Right lung (tissue), 5 donors: ENCODE results near the gene UHRF2. TPM values are rescaled to one million over a fixed set of nuclear protein-coding genes. Genes with fewer than 3 reads are reported as not detected.
"Not testable (repeated sequence)": the region's sequence is repeated elsewhere in the genome, so short reads cannot be mapped to it uniquely, and the experiment has no call there.

Experiments used
- DNase-seq, 2 donors: peaks; one replicate each; pipeline ENCODE4 v3.0.0-alpha.2; 2013
- polyA plus RNA-seq, 5 donors: library from polyadenylated mRNA; unstranded; fragments of 120-200 nt; gene quantifications; one replicate each; pipeline versions ENCODE4 v1.2.1 to v1.2.3, GENCODE V29; 2013; ENCODE audit warnings: inconsistent platforms in 1 of 5, low replicate concordance in 1 of 5; ENCODE audit not compliant: insufficient read length in 5 of 5, insufficient read depth in 1 of 5

The UHRF2 gene
- polyA plus RNA-seq, 5 donors: 47.8 to 86.0 (median 70.3) TPM

DNA sequence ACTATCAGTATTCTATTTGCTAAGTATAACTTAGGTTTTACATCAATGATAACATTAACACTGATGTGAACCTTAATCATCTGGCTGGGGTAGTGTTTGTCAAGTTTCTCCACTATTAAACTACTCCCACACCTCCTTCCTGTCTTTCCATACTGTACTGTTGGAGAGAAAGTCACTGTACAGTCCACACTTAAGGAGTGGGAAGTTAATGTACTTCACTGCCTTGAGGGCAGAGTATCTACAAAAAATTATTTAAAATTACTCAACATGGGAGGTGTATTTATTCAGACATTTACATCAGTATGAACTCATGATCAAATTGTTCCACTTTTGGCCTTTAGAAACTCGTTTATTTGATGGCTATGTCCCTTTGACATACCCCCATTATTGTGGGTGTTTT is 11.9 kb downstream of the UHRF2 start:
- no peak for DNase-seq

DNA sequence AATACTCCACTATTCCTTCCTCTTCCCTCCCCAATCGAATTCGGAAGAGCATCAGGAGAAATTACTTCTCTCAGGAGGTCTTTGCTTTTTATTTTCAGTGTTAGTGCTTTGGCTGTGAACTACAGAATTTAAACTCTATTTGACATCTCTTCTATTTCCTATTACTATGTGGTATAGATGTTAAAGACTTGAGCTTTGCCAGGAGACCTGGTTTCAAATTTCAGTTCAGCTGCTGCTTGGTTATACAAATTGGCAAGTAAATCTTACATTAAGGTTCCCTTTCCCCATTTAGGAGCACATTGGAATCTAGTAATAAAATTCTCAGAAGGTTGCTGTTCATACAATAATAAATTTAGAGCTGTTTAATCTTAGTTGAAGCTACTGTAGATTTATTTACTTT is 13.1 kb downstream of the UHRF2 start:
- no peak for DNase-seq

DNA sequence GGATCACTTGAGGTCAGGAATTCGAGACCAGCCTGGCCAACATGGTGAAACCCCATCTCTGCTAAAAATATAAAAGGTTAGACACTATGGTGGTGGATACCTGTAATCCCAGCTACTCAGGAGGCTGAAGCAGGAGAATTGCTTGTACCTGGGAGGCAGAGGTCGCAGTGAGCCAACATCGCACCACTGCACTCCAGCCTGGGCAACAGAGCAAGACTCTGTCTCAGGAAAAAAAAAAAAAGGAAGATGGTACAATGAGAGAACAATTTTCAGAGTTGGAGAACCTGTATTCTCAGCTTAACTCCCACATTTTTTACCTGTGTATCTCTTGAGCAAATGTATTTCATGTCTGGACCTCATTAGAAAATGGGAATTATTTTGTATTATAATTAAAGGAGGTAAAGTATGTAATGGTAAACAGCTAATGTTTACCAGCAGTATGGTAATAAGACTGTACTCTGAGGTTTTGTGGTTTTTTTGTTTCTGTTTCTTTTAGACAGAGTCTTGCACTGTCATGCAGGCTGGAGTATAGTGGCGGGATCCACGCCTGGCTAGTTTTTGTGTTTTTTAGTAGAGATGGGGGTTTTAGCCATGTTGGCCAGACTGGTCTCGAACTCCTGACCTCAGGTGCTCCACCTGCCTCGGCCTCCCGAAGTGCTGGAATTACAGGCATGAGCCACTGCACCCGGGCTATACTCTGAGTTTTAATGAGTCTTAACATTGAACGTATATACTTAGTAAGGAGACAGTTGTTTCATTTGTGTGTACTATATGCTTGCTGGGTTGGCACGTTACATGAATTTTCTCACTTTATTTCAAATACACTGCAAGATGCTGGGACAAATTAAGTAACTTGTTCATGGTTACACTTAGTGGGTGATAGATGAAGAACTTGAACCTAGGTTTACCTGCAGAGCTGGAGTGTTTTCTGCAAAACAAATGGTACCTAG is 16.2 kb downstream of the UHRF2 start:
- no peak for DNase-seq

DNA sequence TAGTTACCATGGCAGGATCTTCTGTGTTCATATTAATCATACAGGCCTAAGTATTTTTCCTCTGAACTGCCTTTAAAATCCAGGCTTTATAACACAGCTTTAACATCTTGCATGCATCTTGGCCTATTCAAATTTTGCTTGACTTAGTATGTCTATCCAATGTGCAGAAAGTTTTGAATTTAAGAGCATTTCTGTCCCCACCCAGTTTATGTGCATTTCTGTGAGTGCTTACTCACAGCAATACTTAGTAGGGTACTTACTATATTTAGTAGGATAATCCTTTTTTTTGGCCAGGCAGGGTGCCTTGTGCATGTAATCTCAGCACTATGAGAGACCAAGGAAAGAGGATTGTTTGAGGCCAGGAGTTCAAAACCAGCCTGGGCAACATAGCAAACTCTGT is 18.0 kb downstream of the UHRF2 start:
- no peak for DNase-seq

DNA sequence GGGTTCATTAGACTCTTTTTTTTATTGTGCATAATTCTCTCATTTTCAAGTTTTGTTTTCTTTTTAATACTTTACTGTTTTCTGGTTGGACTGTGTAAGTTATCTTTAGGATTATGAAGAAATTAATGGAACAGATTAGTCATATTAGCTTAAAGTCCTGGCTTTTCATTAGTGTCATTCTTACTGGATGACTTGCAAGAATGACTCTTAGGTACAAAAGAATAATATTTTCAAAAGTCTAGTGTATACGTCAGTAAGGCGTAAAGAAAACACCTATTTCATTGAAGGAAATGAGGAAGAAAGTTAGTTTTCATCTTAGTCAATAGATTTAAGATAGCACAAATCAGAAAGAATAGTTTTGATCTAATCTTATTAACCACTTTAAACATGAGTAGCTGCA is 20.4 kb downstream of the UHRF2 start:
- DNase-seq: no peak

DNA sequence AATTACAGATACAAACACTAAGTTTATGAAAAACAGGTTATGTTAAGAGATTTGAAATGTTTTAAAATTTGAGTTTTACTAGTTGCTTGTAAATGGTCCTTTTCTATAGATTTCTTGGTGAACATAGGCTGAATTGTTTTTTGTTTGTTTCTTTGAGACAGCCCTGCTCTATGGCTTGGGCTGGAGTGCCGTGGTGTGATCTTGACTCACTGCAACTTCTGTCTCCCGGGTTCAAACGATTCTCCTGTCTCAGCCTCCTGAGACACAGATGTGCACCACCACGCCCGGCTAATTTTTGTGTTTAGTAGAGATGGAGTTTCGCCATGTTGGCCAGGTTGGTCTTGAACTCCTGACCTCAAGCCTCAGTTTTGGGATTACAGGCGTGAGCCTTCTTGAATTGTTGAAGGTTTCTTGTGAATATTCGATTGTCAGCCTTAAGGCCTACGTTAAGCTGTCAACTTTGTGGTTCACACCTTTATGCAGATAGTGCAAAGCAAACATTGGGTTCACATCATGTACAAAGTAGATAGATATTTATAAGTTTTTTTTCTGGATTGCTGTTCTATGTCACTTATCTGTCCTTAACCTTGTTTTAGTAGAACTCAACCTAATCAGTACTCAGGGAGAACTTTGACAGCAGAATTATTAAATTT is 26.2 kb downstream of the UHRF2 start:
- no peak for DNase-seq

DNA sequence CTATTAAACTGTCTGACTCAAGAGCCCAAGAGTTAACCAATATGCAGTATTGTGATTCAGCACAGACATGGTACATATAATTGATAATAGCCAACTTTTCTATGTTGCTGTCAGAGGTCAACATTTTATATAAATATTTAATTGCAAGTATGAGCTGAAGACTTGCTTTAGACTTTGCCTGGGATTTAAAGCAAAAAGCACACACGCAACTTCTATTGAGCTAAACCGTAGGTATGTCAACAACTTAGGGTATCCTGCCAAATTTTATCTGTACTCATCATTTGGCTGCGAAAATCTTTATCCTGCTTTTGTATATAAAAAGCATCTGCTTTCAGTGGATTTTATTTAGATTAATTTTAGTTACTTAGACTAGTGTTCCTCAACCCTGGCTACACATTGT is 27.4 kb downstream of the UHRF2 start:
- no peak for DNase-seq

DNA sequence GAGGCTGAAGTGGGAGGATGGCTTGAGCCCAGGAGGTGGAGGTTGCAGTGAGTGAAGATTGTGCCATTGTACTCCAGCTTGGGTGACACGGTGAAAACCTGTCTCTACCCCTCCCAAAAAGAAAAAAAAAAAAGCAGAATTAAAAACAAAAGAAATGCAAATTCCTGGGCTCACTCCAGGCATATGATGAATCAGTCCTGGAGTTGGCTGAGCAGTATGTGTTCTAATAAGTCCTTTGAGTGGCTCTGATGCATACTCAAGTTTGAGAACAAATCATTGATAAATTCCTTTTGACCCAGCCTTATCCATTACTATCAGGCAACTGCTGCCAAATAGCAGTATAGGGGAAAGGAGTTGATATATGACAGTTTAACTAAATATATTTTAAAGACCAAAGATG is 28.3 kb downstream of the UHRF2 start:
- DNase-seq: no peak

DNA sequence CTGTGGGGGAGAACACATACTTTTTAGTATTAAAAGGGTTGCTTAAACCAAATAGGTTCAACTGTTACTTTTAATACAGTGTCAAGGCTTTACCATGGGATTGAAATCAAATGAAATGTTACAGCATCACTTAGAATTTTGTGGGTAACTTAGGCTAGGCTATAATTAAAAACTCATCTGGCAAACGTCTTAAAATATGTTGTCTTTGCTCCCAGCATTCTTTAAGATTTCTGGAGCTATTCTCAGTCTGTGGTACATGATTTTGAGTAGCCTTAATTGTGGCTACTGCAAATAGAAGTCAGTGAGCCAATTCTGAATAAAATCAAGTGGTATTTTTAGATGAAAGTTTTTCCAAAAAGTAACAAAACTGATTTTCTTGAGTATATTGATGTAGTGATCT is 30.7 kb downstream of the UHRF2 start:
- no peak for DNase-seq

DNA sequence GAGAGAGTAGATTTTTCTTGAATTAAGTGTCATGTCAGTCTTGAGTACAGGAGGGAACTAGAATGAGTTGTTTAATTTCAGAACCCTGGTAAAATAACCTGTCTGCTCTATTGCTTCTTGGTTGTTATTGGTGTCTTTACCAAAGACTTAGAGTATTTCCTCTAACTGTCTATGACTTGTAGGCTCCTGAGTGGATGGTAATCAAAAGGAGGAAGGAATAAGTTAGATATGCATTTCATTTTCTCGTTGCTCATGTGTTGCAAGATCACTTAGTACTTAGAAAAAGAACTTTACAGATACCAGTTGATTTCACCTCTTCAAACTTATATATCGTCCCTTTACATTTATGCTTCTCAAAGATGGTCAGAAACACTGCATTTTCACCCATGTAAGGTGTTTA is 31.1 kb downstream of the UHRF2 start:
- no peak for DNase-seq

DNA sequence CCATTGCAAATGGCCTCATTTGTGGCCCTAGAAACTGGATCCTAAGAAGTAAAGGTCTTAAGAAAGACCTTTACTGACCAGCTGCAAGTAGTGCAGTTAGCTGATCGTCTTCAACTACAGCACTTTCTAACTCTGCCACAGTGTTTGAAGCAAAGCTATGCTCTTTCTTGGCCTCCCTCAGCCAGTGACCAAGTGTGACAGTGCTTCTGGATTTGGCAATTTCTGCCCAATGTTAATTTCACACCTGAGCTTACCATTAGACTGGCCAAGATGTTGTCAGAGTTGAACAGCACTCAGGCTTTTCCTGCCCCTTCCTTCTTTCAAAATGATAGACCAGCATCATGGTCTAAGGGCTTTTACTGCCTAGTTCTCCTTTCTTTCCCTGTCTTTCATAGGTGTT is 36.1 kb downstream of the UHRF2 start:
- DNase-seq: no peak

DNA sequence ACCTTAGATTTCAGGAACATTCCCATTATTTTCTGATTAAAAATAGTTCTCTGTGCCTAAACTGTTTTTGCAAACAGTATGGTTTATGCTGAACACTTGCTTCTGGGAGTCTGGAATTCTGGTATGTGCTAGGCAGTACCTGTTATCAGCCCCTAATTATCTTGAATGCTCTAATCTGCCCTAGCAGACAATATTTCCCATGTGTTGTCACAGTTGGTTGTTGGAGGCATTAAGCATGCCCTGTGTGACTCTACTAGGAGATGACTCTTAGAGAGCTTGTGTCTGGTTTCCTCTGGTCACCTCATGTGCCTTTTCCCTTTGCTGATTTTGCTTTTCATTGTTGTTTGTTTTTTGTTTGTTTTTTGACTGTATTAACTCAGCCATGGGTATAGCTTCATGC is 36.6 kb downstream of the UHRF2 start:
- DNase-seq: no peak

DNA sequence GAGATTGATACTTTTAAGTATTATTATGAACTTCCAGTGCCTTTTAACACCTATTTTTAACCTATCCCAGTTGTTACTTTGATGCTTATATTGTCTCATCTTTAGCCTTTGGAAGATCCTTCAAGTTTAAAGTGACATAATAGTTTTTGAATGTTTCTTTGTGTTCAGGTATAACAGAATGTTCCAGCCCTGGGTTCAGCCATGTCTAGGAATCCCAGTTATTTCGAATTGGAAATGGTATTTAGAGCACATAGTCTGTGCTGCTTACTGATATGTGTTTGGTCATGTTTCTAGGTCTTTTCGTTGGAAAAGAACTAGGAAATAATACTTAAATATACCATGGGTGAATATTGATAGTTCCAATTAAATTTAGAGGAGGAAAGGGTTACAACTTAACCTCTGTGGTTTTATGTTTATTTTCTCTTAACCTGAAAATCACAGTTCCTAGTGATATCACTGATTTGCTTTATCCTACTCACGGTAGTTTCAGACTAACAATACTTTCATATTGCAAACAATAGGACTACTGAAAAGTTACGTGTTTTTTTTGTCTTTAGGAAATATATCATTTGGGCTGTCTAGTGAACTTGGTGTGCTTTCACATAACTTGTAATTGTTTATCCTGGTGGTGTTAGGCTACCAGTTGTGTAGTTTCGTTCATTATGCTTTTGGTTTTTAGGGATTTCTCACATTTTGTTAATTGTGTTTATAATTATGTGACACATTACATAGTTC is 37.8 kb downstream of the UHRF2 start:
- DNase-seq: no peak

DNA sequence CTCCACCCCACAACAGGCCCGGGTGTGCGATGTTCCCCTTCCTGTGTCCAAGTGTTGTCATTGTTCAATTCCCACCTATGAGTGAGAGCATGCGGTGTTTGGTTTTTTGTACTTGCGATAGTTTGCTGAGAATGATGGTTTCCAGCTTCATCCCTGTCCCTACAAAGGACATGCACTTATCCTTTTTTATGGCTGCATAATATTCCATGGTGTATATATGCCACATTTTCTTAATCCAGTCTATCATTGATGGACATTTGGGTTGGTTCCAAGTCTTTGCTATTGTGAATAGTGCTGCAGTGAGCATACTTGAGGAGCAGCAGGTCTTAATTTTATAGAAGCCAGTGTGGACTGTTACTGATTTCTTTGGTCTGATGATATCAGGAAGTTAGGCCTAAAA is 42.3 kb downstream of the UHRF2 start:
- DNase-seq: not testable (repeated sequence)

DNA sequence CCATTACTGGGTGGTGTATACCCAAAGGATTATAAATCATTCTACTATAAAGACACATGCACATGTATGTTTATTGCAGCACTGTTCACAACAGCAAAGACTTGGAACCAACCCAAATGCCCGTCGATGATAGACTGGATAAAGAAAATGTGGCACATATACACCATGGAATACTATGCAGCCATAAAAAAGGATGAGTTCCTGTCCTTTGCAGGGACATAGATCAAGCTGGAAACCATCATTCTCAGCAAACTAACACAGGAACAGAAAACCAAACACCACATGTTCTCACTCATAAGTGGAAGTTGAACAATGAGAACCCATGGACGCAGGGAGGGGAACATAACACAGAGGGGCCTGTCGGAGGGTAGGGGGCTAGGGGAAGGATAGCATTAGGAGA is 45.7 kb downstream of the UHRF2 start:
- DNase-seq: not testable (repeated sequence)

DNA sequence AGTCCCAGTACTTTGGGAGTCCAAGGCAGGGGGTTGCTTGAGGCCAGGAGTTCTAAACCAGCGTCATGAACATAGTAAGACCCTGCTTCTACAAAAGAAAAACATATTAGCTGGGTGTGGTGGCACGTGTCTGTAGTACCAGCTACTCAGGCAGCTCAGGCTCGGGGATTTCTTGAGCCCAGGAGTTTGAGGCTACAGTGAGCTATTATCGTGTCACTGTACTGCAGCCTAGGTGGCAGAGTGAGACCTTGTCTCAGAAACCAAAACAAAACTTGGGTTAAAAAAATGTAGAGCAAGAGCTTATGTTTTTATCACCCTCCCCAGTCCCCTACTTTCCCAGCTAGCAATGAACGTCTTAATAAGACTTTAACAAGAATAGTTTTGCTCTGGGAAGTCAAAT is 46.7 kb downstream of the UHRF2 start:
- no peak for DNase-seq

DNA sequence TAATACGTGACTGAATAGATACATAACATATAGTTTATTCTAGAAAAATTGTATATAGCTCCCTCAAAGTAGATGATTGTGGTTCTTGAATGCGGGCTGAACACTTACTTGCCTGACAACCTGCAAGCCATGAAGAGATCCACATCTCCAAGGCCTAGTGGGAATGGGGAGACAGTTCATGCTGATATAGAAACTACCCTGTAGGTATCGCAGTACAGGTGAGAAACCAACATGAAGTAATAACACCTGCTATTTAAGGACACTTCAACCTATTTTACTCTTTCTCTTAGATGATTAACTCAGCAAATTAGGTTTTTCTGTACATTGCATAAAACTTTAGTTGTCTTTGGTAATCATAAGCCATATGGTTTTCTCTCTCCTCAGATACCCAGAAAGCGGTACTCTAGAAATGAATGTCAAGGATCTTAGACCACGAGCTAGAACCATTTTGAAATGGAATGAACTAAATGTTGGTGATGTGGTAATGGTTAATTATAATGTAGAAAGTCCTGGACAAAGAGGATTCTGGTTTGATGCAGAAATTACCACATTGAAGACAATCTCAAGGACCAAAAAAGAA is 47.3 kb downstream of the UHRF2 start:
- DNase-seq: no peak

DNA sequence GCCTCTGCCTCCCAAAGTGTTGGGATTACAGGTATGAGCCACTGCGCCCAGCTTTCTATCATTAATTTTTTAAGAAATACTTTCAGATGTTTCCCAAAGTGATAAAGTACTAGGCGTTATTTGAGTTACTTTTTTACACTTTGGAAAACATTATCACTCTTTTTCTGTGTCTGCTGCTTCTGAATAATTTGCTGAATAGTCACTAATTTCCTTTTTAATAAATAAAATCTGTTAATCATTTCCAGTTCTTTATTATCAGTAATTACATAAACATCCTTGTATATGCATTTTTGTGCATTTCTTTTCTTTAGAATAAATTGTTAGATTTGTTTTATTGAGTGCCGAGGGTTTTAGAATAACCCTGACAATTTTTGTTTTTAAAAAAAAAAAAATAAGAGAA is 48.6 kb downstream of the UHRF2 start:
- DNase-seq: no peak

DNA sequence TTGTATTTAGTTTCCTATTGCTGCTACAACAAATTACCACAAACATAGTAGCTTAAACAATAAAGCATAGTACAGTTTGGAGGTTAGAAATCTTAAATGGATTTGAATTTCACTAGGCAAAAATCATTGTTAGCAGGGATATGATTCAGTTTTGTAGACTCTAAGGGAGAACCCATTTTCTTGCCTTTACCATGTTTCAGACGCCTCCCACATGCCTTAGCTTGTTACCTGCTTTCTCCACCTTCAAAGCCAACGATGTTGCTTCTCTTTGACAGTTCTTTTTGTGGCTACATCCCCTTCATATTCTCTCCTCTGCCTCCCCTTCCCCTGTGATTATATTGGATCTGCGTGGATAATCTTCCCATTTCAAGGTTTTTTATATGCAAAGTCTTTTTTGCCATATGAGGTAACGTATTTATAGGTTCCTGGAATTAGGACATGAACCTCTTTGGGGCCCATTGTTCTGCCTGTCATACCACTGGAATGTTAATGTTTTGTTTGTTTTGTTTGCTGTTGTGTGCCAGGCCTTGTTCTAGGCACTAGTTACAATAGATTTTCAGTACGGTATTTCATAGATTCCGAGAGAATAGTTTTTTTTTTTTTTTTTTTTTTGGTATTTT is 54.1 kb downstream of the UHRF2 start:
- no peak for DNase-seq

DNA sequence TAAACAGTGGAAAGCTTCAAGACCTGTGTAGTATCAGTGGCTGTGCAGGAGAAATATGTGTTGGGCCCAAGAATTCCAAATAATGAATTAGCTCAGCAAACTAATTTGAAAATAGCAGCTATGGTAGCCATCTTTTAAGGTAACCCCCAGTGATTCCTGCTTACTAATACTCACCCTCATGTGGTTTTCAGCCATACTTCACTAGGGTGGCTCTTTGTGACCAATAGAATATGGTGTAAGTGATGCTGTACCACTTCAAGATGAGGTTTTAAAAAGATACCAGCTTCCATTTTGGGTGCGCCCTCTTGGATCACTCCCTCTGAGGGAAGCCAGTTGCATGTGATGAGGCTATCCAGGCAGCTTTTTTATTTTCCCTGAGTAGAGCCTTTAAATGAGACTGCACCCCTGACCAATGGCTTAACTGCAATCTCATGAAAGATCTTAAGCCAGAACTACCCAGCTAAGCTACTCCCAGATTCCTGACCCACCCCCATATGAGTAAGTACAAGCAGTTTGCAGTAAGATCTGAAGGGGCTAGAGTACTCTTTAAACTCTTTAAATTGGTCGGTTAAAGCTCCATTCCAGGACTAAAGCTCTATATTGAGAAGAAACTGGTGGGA is 58.3 kb downstream of the UHRF2 start:
- no peak for DNase-seq

DNA sequence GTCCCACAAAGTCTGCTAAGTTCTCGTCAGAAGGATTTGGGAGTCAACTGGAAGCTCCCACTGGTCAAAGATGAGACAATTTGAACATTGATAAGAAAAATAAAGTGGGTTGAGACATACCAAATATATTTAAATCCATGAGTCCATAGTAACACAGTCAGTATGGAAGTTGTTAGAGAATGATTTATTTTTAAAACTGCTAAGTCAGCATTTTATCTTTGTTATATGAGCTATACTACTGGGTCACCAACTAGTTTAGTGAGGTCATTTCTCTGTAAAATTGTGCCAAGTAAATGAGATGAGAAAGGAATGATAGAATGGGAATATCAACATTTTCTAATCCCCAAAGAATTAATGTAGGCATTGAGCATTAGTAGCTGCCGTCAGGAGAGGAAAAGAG is 60.2 kb downstream of the UHRF2 start:
- DNase-seq: no peak
